ENCODE results near the gene PATJ. TPM values are rescaled to one million over a fixed set of nuclear protein-coding genes. Genes with fewer than 3 reads are reported as not detected.

The PATJ gene
- total RNA-seq, 2 donors from 2014 or later, result 74.3 to 81.7 TPM

GRCh38 chr1:62006690-62007089, 264.4 kb downstream of the PATJ start:
- WGBS, 2 experiments (ENCODE audit: insufficient coverage in 1 of 2, insufficient read length in 1 of 2), result 40 to 66% methylated on average over 1 to 2 of the region's 2 CpGs
- no peak overlapping the region for H3K27ac ChIP-seq (ENCODE audit: low read depth, low read length)
- no peak overlapping the region for H3K4me3 ChIP-seq (ENCODE audit: low read length)
- Mint-ChIP-seq H3K9me3 (no peaks in the 10 kb centered on the region), H3K27ac (no peak overlapping the region), H3K27me3 (ENCODE audit: insufficient read depth) (no peaks in the 10 kb centered on the region), H3K4me3 (no peak overlapping the region), H3K36me3 (ENCODE audit: low read depth) (peaks cover 7% of the 10 kb centered on the region), H3K4me1 (no peaks in the 10 kb centered on the region)
- H3K9ac ChIP-seq (ENCODE audit: extremely low read depth, low read length, poor library complexity, severe bottlenecking), result no peak overlapping the region
- H3K27me3 ChIP-seq (ENCODE audit: control insufficient read depth, insufficient read depth, low read length, poor library complexity, severe bottlenecking), result no peaks in the 10 kb centered on the region
- H3K4me1 ChIP-seq (ENCODE audit: control insufficient read depth, insufficient read depth, low read length), result no peaks in the 10 kb centered on the region
- DNase-seq, result no peak
- no peak for TF ChIP-seq CTCF (conservative IDR thresholded peaks at IDR 0.05)
- no peaks in the 10 kb centered on the region for H3K9me3 ChIP-seq (ENCODE audit: control insufficient read depth, low read length)
- H3K36me3 ChIP-seq (ENCODE audit: control insufficient read depth, insufficient read depth, low read length), result no peaks in the 10 kb centered on the region

- H3K4me1 Mint-ChIP-seq, result no peaks in the 10 kb centered on the region
- H3K9me3 ChIP-seq (ENCODE audit: control insufficient read depth, low read length), result no peaks in the 10 kb centered on the region
- peaks cover 15% of the 10 kb centered on the region for H3K36me3 Mint-ChIP-seq (ENCODE audit: low read depth)
- H3K4me1 ChIP-seq (ENCODE audit: control insufficient read depth, insufficient read depth, low read length), result no peaks in the 10 kb centered on the region
- no peaks in the 10 kb centered on the region for H3K36me3 ChIP-seq (ENCODE audit: control insufficient read depth, insufficient read depth, low read length)
- no peak overlapping the region for H3K9ac ChIP-seq (ENCODE audit: extremely low read depth, low read length, poor library complexity, severe bottlenecking)
- no peak overlapping the region for H3K27ac Mint-ChIP-seq
- no peaks in the 10 kb centered on the region for H3K27me3 ChIP-seq (ENCODE audit: control insufficient read depth, insufficient read depth, low read length, poor library complexity, severe bottlenecking)
- H3K4me3 Mint-ChIP-seq, result no peak overlapping the region
- no peak for TF ChIP-seq CTCF (conservative IDR thresholded peaks at IDR 0.05)
- no peak for DNase-seq
- no peak overlapping the region for H3K4me3 ChIP-seq (ENCODE audit: low read length)
- no peaks in the 10 kb centered on the region for H3K27me3 Mint-ChIP-seq (ENCODE audit: insufficient read depth)
- H3K9me3 Mint-ChIP-seq, result no peaks in the 10 kb centered on the region
- no peak overlapping the region for H3K27ac ChIP-seq (ENCODE audit: low read depth, low read length)
- WGBS, 2 experiments (ENCODE audit: insufficient coverage in 1 of 2, insufficient read length in 1 of 2), result 85% methylated on average over 4 of the region's 4 CpGs; no CpG with 5 or more reads in 1 of the 2 experiments
Observed at GRCh38 chr1:62011006-62011405, 268.7 kb downstream of the PATJ start.

- Histone ChIP-seq H3K4me3 (ENCODE audit: low read length) (no peak overlapping the region), H3K36me3 (ENCODE audit: control insufficient read depth, insufficient read depth, low read length) (no peaks in the 10 kb centered on the region), H3K27ac (ENCODE audit: low read depth, low read length) (no peak overlapping the region), H3K9me3 (ENCODE audit: control insufficient read depth, low read length) (no peaks in the 10 kb centered on the region), H3K9ac (ENCODE audit: extremely low read depth, low read length, poor library complexity, severe bottlenecking) (no peak overlapping the region), H3K27me3 (ENCODE audit: control insufficient read depth, insufficient read depth, low read length, poor library complexity, severe bottlenecking) (no peaks in the 10 kb centered on the region), H3K4me1 (ENCODE audit: control insufficient read depth, insufficient read depth, low read length) (no peaks in the 10 kb centered on the region)
- Mint-ChIP-seq H3K27me3 (ENCODE audit: insufficient read depth) (no peaks in the 10 kb centered on the region), H3K4me1 (no peaks in the 10 kb centered on the region), H3K36me3 (ENCODE audit: low read depth) (peaks cover 15% of the 10 kb centered on the region), H3K9me3 (no peaks in the 10 kb centered on the region), H3K4me3 (no peak overlapping the region), H3K27ac (no peak overlapping the region)
- WGBS, 2 experiments (ENCODE audit: insufficient coverage in 1 of 2, insufficient read length in 1 of 2), result 100% methylated on average over 1 of the region's 1 CpG; no CpG with 5 or more reads in 1 of the 2 experiments
- DNase-seq, result no peak
- no peak for TF ChIP-seq CTCF (conservative IDR thresholded peaks at IDR 0.05)
Observed at GRCh38 chr1:62012095-62012494, 269.8 kb downstream of the PATJ start.

All from endodermal cell (in vitro differentiated cells).